A673 (cell line): ENCODE measurements around the gene PFKFB3.

Experiments
- CTCF ChIP-seq: fragments of 300-800, 200-600 bp; sonication (generic); conservative IDR thresholded peaks from 2 replicates; pipeline ENCODE4 v1.5.1; 2017; ENCODE audit warnings: low read depth, mild to moderate bottlenecking, antibody characterized with exemption, low read length, moderate library complexity, mixed read lengths
- EZH2 ChIP-seq: fragments of 200-600 bp; sonication (generic); IDR thresholded peaks from 2 replicates; pipeline ENCODE4 v1.6.1; 2017; ENCODE audit warnings: borderline replicate concordance, low read depth, mild to moderate bottlenecking, mixed read lengths, antibody characterized with exemption, low read length; ENCODE audit not compliant: poor library complexity, severe bottlenecking

- TF ChIP-seq CTCF, result no peak
- no peak for TF ChIP-seq EZH2
These were observed 11.2 kb upstream of the PFKFB3 start for GRCh38 chr10:6191569-6191968.
